ENCODE data around the gene DIDO1.

DIDO1 gene

DNA sequence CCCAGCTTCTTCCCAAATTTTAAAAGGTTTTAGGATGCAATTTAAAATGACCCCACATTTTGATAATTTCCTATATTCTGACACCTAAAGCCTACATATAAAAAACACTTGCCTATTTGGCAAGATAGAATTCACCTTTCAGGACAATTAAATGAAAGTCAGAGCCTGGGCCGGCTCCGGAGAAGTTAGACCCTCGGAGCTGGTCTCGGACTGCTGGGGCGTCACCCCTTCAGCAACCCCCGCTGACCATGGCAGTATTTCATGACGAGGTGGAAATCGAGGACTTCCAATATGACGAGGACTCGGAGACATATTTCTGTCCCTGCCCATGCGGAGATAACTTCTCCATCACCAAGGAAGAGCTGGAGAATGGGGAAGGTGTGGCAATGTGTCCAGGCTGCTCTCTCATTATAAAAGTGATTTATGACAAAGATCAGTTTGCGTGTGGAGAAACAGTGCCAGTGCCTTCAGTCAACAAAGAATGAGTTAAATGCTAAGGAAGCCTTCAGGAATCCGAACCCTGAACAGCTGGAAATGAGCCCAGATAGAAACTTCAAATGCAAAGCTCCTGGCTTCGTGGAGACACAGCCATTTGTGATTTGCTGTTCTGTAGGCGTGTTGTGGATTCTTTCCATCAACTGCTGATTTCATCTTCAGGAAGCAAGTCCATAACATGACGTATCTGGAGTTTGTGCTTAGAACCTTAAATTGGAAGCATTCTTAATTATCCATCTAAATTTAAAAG lies 80.7 kb downstream of the DIDO1 start:
- TF ChIP-seq FOXP2 (optimal IDR thresholded peaks at IDR 0.05; ENCODE audit: borderline replicate concordance, extremely low read depth, extremely low read length, insufficient read depth) (no peak), TAF1 (IDR thresholded peaks at IDR 0.05; ENCODE audit: borderline replicate concordance, insufficient read depth, low read length) (no peak), SIN3A (IDR thresholded peaks at IDR 0.05; ENCODE audit: borderline replicate concordance, insufficient read depth, low read length) (no peak), POLR2AphosphoS5 (IDR thresholded peaks at IDR 0.05; ENCODE audit: low read depth, low read length) (no peak)
- TF ChIP-seq, protein P1, sequence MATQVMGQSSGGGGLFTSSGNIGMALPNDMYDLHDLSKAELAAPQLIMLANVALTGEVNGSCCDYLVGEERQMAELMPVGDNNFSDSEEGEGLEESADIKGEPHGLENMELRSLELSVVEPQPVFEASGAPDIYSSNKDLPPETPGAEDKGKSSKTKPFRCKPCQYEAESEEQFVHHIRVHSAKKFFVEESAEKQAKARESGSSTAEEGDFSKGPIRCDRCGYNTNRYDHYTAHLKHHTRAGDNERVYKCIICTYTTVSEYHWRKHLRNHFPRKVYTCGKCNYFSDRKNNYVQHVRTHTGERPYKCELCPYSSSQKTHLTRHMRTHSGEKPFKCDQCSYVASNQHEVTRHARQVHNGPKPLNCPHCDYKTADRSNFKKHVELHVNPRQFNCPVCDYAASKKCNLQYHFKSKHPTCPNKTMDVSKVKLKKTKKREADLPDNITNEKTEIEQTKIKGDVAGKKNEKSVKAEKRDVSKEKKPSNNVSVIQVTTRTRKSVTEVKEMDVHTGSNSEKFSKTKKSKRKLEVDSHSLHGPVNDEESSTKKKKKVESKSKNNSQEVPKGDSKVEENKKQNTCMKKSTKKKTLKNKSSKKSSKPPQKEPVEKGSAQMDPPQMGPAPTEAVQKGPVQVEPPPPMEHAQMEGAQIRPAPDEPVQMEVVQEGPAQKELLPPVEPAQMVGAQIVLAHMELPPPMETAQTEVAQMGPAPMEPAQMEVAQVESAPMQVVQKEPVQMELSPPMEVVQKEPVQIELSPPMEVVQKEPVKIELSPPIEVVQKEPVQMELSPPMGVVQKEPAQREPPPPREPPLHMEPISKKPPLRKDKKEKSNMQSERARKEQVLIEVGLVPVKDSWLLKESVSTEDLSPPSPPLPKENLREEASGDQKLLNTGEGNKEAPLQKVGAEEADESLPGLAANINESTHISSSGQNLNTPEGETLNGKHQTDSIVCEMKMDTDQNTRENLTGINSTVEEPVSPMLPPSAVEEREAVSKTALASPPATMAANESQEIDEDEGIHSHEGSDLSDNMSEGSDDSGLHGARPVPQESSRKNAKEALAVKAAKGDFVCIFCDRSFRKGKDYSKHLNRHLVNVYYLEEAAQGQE (IDR thresholded peaks at IDR 0.05; ENCODE audit: insufficient read depth in 1 of 2, low read depth in 2 of 2, low read length in 2 of 2): no peak

DNA sequence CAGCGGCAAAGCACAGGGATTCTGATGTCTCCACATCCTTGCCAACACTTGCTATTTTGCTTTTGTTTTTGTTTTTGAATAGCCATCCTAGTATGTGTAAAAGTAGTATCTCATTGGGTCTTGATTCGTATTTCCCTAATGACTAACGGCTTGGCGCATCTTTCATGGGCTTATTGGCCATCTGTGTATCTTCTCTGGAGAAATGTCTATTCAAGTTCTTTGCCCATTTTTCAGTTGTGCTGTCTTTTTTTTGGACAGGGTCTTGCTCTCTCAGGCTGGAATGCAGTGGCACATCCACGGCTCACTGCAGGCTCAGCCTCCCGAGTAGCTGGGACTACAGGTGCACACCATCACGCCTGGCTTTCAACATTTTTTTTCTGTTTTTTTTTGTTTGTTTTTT lies 82.1 kb downstream of the DIDO1 start:
- no peak for TF ChIP-seq TAF1 (IDR thresholded peaks at IDR 0.05; ENCODE audit: borderline replicate concordance, insufficient read depth, low read length)
- no peak for TF ChIP-seq SIN3A (IDR thresholded peaks at IDR 0.05; ENCODE audit: borderline replicate concordance, insufficient read depth, low read length)
- TF ChIP-seq, protein P1 (IDR thresholded peaks at IDR 0.05; ENCODE audit: insufficient read depth in 1 of 2, low read depth in 2 of 2, low read length in 2 of 2): no peak
- no peak for TF ChIP-seq FOXP2 (optimal IDR thresholded peaks at IDR 0.05; ENCODE audit: borderline replicate concordance, extremely low read depth, extremely low read length, insufficient read depth)
- no peak for TF ChIP-seq POLR2AphosphoS5 (IDR thresholded peaks at IDR 0.05; ENCODE audit: low read depth, low read length)

DNA sequence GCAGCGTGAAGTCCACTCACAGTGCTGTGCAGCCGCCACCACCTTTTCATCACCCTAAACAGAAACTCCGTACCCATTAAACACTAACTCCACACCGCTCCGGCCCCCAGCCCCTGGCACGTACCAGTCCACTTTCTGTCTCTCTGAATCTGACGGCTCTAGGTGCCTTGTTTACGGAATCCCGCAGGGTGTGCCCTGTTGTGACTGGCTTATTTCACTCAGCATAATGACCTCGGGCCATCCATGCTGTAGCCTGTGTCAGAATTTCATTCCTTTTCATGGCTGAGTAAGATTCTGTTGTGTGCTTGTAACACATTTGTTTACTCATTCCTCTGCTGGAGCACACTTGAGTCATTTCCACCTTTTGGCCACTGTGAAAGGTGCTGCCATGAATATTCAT lies 82.6 kb downstream of the DIDO1 start:
- TF ChIP-seq SIN3A (IDR thresholded peaks at IDR 0.05; ENCODE audit: borderline replicate concordance, insufficient read depth, low read length) (no peak), POLR2AphosphoS5 (IDR thresholded peaks at IDR 0.05; ENCODE audit: low read depth, low read length) (no peak), FOXP2 (optimal IDR thresholded peaks at IDR 0.05; ENCODE audit: borderline replicate concordance, extremely low read depth, extremely low read length, insufficient read depth) (no peak), TAF1 (IDR thresholded peaks at IDR 0.05; ENCODE audit: borderline replicate concordance, insufficient read depth, low read length) (no peak)
- TF ChIP-seq, protein P1 (IDR thresholded peaks at IDR 0.05; ENCODE audit: insufficient read depth in 1 of 2, low read depth in 2 of 2, low read length in 2 of 2): no peak

DNA sequence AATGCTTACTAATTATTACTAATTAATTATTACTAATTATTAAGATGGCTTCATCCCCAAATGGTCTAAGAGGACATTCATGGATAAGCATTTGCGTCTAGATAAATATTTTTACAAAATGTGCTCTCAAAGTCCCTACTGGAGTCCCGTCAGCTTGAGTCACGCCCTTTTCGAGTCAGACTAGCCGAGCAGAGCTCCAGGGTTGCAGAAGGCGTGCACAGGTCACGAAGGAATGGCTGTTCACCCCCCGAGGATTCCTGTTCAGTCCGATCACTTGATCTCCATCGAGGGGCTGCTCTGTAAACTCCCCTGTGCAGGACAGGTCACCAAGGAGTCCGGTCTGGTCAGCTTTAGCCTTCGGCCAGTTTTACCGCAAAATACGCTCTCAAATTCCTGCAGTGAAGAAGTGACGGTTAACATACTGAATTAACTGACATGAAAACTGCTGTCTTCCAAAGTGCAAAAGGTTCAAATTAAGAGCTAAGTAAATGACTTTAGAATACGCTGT lies 84.5 kb downstream of the DIDO1 start:
- TF ChIP-seq, protein P1 (IDR thresholded peaks at IDR 0.05; ENCODE audit: insufficient read depth in 1 of 2, low read depth in 2 of 2, low read length in 2 of 2): no peak
- no peak for TF ChIP-seq TAF1 (IDR thresholded peaks at IDR 0.05; ENCODE audit: borderline replicate concordance, insufficient read depth, low read length)
- no peak for TF ChIP-seq FOXP2 (optimal IDR thresholded peaks at IDR 0.05; ENCODE audit: borderline replicate concordance, extremely low read depth, extremely low read length, insufficient read depth)
- no peak for TF ChIP-seq SIN3A (IDR thresholded peaks at IDR 0.05; ENCODE audit: borderline replicate concordance, insufficient read depth, low read length)
- no peak for TF ChIP-seq POLR2AphosphoS5 (IDR thresholded peaks at IDR 0.05; ENCODE audit: low read depth, low read length)
